LNCAP (cell line): Measurements from ENCODE around the gene TMEM129.

ENCODE experiments used
- CTCF ChIP-seq: fragments of 450-650 bp; IDR thresholded peaks from 2 replicates; pipeline ENCODE4 v1.5.1; 2017; ENCODE audit warnings: mild to moderate bottlenecking

The TMEM129 gene

GRCh38 chr4:1722551-1723118 lies 1.5 kb upstream of the TMEM129 start:
- no peak for TF ChIP-seq CTCF

- TF ChIP-seq CTCF, result no peak
Observed at GRCh38 chr4:1721666-1722550, 785 bp upstream of the TMEM129 start.

DNA sequence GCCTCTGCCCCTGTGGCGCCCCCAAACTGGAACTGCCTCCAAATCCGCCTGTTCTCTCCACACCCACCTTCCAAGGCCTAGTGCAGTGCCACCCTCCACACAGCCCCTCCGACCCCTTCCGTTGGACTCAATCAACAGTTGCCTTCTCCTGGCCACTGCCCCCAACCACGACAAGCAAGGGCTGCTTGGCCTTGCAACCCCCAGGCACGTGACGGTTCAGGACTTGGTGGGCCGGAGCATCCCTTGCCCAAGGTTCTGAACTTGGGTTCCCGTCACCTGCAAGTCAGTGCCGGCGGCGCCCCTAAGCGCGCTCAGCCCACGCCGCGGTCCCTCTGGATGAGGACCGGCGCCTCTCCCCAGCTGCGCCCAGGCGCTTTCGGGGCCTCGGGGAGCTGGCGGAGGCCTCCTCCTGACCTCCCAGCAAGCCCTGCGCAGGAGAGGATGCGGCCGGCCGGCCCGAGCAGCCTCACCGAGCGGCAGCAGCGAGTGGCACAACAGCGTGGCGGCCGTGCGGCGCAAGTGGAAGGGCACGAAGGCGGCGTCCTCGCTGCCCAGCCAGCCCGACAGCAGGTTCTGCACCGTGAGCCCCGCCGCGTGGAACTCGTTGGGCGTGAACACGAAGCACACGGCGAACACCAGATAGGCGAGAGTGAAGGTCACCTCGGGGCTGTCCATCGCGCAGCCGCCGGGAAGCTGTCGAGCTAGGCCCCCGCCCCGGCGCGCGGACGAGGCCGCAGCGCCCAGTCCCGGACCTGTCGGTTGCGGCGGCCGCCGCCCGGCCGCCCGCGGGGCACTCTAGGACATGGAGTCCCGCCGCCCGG lies 750 bp downstream of the TMEM129 start:
- no peak for TF ChIP-seq CTCF

DNA sequence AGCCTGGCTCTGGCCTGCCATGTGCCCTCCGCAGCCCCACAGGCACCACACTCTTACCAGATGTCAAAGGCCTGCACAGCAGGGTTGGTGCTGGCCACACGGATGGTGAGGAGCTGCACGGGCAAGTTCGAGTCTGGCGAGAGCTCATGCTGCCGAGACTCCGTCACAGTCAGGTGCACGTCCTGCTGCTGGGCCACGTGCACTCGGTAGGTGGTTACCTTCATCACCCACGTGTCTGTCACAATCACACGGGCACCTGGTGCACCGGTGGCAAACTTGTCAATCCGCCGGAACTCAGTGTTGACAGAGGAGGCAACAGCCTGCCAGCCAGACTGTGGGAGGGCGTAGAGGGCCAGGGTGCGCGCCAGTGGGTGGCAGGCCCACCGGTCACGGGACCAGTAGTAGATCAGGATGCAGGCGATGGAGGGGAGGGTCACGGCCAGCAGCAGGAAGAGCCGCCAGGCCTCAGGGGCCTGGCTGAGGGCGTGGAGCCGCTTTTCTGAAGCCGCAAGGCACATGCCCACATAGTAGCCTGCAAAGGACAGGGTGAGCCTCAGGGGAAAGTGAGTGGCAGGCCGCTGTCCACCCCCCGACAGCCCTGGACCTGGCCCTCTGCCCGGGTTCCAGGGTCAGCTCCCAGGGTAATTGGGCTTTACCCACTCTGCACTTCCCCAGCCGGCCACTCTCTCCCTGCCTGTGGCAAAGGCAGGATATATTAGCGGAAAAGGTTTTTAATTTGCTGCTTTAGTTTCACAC lies 2.9 kb downstream of the TMEM129 start:
- TF ChIP-seq CTCF, result no peak

GRCh38 chr4:1717129-1718094 lies 3.7 kb downstream of the TMEM129 start:
- no peak for TF ChIP-seq CTCF

DNA sequence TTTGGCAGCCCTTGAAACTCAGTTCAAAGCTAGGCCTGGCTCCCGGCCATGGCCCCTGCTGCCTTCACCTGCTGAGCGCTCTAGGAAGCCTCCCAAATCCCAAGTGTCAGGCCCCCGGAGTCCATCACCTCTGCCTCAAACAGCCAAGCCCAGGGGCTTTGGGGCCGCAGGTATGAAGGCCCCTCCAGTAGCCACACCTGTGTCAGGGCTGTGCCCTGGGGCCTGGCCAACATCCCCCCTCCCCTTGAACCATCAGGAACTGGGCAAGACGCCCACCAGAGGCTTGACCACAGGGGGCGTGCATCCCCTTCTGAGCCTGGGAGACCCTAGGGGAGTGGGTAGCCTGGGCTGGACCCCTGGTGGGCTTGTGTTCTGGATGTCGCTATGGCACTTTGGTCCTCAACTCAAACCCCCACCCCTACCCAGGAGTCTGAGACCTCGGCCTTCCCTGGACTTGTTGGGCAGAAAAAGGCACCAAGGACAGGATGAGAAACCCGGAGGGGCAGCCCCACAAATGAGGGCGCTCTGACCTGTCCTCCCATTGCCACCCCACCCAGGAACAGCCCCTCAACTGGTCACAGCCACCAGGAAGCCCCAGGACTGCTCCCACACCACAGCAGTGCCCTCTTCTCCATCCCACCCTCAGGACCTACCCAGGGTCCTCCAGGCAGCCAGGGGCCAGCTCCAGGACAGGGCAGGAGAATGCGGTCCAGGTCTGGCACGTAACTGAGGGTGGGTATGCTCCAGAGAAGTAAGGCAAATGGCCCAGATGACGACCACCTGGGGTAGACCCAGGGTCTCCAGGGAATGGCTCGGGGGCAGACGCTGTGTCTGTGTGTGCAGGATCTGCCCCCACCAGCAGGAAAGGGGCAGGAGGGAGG lies 4.8 kb downstream of the TMEM129 start:
- TF ChIP-seq CTCF, result no peak
